GM12892 (cell line): ENCODE results near the gene CGB1.
"Not testable (repeated sequence)": the region's sequence is repeated elsewhere in the genome, so short reads cannot be mapped to it uniquely, and the experiment has no call there.

Experiments
- DNase-seq: peaks from one replicate; pipeline ENCODE4 v3.0.0; 2011; ENCODE audit not compliant: insufficient read length
- FAIRE-seq: peaks from 2 replicates; lab custom pipeline; 2011; peaks lifted over from hg19 to GRCh38; lab: Jason Lieb, UNC
- POLR2A ChIP-seq: IDR thresholded peaks from 2 replicates; pipeline ENCODE4 v1.6.1; 2011; ENCODE audit warnings: low read depth, low read length, control low read depth
- POLR2AphosphoS5 ChIP-seq: IDR thresholded peaks from 2 replicates; pipeline ENCODE4 v1.6.1; 2011; ENCODE audit warnings: low read depth, low read length, control low read depth
- TAF1 ChIP-seq: IDR thresholded peaks from 2 replicates; pipeline ENCODE4 v1.6.1; 2011; ENCODE audit warnings: low read depth, mild to moderate bottlenecking, control low read depth, low read length, borderline replicate concordance

The CGB1 gene

DNA sequence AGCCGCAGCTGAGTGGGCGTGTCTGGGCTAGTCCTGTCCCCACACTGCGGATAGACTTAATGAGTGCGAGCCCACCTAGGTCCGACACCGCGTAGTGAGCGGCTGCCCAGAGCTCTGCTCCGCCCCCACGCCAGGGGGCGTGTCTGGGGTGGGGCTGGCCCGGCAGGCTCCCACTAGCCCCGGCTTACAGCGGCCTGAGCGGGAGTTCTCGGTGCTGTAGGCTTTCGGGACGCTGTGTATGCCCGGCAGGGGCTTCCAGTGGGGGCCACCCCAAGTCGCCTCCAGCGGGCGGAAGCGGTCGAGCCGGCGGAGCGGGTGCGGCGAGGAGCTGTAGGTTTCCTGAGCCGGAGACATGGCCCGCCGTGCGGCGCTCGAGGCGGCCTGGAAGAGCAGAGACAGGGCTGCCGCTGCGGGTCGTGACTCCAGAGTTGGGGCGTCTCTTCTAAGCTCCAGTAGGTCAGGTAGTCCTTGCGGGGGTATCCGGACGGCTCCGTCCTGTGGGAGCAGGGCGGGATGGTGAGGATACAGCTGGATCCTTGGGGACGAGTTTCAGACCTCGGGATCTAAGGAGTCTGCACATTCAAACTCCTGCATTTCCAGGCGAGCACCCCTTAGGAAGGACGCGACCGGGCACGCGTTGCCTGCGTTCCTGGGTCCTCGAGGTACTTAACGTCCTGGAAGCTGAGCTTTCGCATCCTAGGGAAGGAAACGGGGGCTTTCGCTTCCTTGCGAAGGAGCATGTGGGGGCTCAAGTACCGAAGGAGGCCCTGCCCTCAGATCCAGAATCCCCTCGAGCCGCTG, 19.6 kb upstream of the CGB1 start:
- DNase-seq: peak; percentile 84
- peak; percentile 70 for FAIRE-seq
- no peak for TF ChIP-seq POLR2AphosphoS5
- TF ChIP-seq POLR2A: no peak
- no peak for TF ChIP-seq TAF1

DNA sequence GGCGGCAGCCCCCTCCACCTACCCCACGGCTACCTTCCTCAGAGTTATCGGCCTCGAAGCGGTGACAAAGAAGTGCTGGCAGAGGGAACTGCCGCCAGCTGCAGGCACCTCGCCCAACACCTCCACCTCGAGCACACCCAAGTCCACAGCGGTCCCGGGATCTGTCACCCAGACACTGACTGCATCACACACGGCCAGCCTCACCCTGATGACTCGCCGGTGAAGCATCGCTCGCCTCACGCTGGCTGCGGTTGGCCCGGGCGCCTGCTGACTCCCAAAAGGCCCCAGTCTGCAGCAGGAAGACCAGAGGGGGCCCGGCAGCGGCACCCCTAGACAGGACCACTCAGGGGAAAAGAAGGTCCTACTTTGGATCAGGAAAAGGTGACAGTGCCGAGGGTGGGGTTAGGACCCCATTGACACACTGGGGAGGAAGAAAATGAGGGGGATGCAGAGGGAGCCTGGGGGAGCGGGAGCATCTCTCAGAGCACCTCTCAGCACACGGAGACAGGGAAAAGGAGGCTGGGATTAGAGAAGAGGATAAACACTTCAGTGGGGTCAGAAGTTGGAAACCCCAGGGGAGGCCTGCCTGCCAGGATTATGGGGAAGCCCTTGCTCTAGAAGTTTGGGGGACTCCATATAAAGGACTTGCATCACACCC, 13.8 kb upstream of the CGB1 start:
- DNase-seq, FAIRE-seq: not testable (repeated sequence)

DNA sequence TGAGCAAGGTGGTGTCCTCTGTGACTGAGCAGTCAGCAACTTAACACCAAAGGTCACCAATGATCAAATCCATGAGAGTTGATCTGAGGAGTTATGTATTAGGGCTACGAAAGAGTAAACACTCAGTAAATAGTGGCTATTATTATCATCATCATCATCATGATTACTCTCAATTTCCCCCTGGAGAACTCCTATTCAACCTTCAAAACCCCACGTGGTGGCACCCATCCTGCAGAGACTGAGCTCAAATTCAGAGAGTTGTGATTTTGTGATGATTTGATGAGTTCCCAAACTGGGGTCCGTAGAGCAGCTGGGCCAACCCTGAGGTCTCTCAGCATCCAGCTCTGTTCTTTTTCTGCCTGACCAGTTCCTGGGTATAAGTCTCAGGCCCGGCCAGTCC, 13.1 kb upstream of the CGB1 start:
- not testable (repeated sequence) for FAIRE-seq, DNase-seq

DNA sequence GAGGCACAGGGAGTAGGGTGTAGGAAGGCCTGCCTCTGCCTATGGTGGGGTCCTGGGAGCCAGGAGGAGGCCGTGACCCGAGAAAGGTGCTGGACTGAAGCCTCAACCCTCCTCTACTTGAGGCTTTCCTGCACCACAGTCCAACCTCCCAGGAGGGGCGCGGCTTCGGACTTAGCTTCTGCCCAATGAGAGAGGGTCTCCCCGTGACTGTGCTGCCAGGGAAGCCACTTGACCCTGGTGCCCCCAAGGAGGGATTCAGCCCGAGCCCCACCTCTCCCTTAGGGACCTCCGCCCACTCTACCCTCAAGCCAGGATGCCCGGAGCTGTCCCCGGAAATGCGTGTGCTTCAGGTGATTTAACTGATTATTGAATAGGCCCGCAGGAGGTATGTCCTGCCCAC, 12.3 kb upstream of the CGB1 start, which contains the start of gene CGB8:
CGB8 (minus strand) TSS at position 101 of the 400 bp plus-strand sequence. CDS start 372 bp downstream, outside the sequence.
- not testable (repeated sequence) for FAIRE-seq, DNase-seq

DNA sequence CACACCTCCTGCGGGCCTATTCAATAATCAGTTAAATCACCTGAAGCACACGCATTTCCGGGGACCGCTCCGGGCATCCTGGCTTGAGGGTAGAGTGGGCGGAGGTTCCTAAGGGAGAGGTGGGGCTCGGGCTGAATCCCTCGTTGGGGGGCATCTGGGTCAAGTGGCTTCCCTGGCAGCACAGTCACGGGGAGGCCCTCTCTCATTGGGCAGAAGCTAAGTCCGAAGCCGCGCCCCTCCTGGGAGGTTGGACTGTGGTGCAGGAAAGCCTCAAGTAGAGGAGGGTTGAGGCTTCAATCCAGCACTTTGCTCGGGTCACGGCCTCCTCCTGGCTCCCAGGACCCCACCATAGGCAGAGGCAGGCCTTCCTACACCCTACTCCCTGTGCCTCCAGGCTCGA, 6.9 kb upstream of the CGB1 start, which contains the start of gene CGB5:
CGB5 (plus strand) TSS at position 301 of the 400 bp plus-strand sequence. CDS start 362 bp downstream, outside the sequence.
- DNase-seq, FAIRE-seq: not testable (repeated sequence)

DNA sequence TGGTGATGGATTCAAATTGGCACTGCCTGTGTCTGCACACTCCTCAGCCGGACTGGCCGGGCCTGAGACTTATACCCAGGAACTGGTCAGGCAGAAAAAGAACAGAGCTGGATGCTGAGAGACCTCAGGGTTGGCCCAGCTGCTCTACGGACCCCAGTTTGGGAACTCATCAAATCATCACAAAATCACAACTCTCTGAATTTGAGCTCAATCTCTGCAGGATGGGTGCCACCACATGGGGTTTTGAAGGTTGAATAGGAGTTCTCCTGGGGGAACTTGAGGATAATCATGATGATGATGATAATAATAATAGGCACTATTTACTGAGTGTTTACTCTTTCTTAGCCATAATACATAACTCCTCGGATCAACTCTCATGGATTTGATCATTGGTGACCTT, 6.0 kb upstream of the CGB1 start:
- FAIRE-seq, DNase-seq: not testable (repeated sequence)

DNA sequence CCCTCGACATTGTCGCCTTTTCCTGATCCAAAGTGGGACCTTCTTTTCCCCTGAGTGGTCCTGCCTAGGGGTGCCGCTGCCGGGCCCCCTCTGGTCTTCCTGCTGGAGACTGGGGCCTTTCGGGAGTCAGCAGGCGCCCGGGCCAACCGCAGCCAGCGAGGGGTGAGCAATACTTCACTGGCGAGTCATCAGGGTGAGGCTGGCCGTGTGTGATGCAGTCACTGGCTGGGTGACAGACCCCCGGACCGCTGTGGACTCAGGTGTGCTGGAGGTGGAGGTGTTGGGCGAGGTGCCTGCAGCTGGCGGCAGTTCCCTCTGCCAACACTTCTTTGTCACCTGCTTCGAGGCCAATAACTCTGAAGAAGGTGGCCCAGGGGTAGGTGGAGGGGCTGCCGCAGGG, 5.5 kb upstream of the CGB1 start:
- TF ChIP-seq POLR2A (no peak), POLR2AphosphoS5 (no peak), TAF1 (no peak)
- FAIRE-seq (no peak), DNase-seq (no peak)

DNA sequence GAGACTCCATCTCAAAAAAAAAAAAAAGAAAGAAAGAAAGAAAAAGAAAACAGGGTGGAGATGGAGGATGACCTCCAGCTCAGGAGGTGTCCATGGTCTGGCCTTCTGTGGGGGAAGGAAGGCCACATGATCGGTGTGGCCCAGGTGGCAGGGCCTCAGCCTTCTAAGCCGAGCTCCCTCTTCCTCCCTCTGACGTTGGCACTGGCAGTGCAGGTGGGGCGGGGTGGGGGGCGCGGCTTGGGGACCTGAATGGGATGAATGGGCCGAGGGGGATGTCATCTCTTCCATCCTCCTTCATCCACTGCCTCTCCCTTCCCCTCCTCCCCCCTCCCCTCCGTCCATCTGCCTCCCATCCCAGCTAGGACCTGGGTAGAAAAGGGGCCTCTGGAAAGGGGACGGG, 3.0 kb upstream of the CGB1 start:
- not testable (repeated sequence) for DNase-seq, FAIRE-seq

DNA sequence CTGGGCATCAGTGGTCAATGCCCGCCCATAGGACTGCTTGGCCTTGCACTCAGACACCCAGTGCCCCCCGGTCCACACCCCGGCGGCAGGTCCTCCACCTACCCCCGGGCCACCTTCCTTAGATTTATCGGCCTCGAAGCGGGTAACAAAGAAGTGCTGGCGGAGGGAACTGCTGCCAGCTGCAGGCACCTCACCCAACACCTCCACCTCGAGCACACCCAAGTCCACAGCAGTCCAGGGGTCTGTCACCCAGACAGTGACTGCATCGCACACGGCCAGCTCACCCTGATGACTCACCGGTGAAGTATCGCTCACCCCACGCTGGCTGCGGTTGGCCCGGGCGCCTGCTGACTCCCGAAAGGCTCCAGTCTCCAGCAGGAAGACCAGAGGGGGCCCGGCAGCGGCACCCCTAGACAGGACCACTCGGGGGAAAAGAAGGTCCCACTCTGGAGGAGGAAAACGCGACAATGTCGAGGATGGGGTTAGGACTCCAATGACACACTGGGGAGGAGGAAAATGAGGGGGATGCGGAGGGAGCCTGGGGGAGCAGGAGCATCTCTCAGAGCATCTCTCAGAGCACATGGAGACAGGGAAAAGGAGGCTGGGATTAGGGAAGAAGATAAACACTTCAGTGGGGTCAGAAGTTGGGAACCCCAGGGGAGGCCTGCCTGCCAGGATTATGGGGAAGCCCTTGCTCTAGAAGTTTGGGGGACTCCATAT, 2.0 kb upstream of the CGB1 start:
- FAIRE-seq, DNase-seq: not testable (repeated sequence)

DNA sequence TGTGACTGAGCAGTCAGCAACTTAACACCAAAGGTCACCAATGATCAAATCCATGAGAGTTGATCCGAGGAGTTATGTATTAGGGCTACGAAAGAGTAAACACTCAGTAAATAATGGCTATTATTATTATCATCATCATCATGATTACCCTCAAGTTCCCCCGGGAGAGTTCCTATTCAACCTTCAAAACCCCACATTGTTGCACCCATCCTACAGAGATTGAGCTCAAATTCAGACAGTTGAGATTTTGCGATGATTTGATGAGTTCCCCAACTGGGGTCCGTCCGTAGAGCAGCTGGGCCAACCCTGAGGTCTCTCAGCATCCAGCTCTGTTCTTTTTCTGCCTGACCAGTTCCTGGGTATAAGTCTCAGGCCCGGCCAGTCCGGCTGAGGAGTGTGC, 1.4 kb upstream of the CGB1 start:
- not testable (repeated sequence) for DNase-seq, FAIRE-seq

DNA sequence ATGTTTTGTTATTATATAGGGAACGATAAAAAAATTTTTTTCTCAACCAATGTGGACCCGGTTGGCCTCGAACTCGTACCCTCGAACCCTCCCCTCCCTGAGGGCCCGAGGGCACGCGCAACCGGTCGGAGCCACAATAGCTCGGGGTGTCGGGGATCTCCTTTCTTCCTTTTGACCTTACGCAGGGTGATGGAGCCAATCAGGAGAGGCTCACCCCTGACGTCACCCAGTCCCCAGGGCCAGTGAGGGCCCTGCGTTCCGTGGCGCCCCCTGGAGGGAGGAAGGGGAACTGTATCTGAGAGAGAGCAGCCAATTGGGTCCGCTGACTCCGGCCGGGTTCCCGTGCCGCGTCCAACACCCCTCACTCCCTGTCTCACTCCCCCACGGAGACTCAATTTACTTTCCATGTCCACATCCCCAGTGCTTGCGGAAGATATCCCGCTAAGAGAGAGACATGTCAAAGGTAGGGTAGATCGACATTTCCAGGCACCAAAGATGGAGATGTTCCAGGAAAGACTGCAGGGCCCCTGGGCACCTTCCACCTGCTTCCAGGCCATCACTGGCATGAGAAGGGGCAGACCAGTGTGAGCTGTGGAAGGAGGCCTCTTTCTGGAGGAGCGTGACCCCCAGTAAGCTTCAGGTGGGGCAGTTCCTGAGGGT, 4.9 kb downstream of the CGB1 start, which contains the start of gene CGB2:
CGB2 (plus strand) TSS at position 249 of the 660 bp plus-strand sequence; CDS start at position 455, 206 bp downstream.
- DNase-seq, FAIRE-seq: not testable (repeated sequence)

DNA sequence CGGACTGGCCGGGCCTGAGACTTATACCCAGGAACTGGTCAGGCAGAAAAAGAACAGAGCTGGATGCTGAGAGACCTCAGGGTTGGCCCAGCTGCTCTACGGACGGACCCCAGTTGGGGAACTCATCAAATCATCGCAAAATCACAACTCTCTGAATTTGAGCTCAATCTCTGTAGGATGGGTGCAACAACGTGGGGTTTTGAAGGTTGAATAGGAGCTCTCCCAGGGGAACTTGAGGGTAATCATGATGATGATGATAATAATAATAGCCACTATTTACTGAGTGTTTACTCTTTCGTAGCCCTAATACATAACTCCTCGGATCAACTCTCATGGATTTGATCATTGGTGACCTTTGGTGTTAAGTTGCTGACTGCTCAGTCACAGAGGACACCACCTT, 6.4 kb downstream of the CGB1 start:
- FAIRE-seq, DNase-seq: not testable (repeated sequence)

DNA sequence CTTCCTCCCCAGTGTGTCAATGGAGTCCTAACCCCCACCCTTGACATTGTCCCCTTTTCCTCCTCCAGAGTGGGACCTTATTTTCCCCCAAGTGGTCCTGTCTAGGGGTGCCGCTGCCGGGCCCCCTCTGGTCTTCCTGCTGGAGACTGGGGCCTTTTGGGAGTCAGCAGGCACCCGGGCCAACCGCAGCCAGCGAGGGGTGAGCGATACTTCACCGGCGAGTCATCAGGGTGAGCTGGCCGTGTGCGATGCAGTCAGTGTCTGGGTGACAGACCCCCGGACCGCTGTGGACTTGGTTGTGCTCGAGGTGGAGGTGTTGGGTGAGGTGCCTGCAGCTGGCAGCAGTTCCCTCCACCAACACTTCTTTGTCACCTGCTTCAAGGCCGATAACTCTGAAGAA, 6.9 kb downstream of the CGB1 start:
- DNase-seq, FAIRE-seq: not testable (repeated sequence)

DNA sequence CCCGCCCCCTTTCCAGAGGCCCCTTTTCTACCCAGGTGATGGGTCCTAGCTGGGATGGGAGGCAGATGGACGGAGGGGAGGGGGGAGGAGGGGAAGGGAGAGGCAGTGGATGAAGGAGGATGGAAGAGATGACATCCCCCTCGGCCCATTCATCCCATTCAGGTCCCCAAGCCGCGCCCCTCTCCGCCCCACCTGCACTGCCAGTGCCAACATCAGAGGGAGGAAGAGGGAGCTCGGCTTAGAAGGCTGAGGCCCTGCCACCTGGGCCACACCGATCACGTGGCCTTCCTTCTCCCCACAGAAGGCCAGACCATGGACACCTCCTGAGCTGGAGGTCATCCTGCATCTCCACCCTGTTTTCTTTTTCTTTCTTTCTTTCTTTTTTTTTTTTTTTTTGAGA, 8.0 kb downstream of the CGB1 start:
- not testable (repeated sequence) for DNase-seq, FAIRE-seq

DNA sequence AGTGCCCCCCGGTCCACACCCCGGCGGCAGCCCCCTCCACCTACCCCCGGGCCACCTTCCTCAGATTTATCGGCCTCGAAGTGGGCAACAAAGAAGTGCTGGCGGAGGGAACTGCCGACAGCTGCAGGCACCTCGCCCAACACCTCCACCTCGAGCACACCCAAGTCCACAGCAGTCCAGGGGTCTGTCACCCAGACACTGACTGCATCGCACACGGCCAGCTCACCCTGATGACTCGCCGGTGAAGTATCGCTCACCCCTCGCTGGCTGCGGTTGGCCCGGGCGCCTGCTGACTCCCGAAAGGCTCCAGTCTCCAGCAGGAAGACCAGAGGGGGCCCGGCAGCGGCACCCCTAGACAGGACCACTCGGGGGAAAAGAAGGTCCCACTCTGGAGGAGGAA, 11.1 kb downstream of the CGB1 start:
- FAIRE-seq, DNase-seq: not testable (repeated sequence)

DNA sequence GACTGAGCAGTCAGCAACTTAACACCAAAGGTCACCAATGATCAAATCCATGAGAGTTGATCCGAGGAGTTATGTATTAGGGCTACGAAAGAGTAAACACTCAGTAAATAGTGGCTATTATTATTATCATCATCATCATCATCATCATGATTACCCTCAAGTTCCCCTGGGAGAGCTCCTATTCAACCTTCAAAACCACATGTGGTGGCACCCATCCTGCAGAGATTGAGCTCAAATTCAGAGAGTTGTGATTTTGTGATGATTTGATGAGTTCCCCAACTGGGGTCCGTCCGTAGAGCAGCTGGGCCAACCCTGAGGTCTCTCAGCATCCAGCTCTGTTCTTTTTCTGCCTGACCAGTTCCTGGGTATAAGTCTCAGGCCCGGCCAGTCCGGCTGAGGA, 11.6 kb downstream of the CGB1 start:
- FAIRE-seq, DNase-seq: not testable (repeated sequence)

DNA sequence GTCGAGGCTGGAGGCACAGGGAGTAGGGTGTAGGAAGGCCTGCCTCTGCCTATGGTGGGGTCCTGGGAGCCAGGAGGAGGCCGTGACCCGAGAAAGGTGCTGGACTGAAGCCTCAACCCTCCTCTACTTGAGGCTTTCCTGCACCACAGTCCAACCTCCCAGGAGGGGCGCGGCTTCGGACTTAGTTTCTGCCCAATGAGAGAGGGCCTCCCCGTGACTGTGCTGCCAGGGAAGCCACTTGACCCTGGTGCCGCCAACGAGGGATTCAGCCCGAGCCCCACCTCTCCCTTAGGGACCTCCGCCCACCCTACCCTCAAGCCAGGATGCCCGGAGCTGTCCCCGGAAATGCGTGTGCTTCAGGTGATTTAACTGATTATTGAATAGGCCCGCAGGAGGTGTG, 12.5 kb downstream of the CGB1 start, which contains the start of gene CGB3:
CGB3 (minus strand) TSS at position 101 of the 400 bp plus-strand sequence. CDS start 362 bp downstream, outside the sequence.
- not testable (repeated sequence) for FAIRE-seq, DNase-seq
